Measurements from ENCODE around the gene COL27A1.

The COL27A1 gene

DNA sequence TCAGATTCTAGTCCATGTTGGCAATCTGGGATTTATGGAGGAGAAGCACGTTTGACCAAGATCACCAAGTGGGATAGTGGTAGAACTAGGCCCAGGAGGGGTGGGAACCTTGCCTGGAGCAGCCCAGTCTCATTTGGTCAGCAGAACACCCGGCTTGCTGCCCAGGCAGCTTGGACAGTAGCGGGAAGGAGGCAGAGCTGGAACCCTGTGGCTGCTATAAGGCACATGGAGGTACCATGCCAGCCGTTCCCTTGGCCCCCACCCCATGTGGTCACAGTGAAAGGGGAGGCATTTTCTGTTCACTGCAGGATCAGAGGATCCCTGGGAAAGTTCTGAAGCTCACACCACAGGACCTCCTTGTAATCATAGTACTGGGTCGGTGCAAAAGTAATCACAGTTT is 92.2 kb downstream of the COL27A1 start:
- TF ChIP-seq, protein P1, sequence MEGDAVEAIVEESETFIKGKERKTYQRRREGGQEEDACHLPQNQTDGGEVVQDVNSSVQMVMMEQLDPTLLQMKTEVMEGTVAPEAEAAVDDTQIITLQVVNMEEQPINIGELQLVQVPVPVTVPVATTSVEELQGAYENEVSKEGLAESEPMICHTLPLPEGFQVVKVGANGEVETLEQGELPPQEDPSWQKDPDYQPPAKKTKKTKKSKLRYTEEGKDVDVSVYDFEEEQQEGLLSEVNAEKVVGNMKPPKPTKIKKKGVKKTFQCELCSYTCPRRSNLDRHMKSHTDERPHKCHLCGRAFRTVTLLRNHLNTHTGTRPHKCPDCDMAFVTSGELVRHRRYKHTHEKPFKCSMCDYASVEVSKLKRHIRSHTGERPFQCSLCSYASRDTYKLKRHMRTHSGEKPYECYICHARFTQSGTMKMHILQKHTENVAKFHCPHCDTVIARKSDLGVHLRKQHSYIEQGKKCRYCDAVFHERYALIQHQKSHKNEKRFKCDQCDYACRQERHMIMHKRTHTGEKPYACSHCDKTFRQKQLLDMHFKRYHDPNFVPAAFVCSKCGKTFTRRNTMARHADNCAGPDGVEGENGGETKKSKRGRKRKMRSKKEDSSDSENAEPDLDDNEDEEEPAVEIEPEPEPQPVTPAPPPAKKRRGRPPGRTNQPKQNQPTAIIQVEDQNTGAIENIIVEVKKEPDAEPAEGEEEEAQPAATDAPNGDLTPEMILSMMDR (IDR thresholded peaks at IDR 0.05; ENCODE audit: low read depth, low read length) = no peak
- no peak for DNase-seq (ENCODE audit: extremely low read depth, low read depth)

DNA sequence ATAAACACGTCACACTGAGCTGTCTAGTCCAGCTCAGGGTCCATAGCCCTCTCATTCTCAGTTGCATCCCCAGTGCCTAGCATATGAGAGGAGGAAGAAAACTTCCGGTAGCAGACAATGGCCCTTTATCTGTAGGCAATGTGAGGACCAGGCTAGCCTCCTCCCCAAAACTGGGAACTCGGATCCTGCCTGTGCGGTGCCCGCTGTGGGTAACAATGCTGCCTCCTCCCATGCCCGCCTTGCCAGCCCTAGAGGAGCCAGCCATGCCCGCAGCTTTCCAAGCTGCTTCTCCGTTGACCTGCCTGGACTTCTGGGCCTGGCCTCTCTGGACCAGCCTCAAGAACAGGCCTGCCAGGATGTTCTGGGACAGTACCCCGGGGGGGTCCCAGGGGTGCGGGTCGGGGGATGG is 93.0 kb downstream of the COL27A1 start:
- TF ChIP-seq, protein P1 (IDR thresholded peaks at IDR 0.05; ENCODE audit: low read depth, low read length) = no peak
- DNase-seq (ENCODE audit: extremely low read depth, low read depth) = no peak

DNA sequence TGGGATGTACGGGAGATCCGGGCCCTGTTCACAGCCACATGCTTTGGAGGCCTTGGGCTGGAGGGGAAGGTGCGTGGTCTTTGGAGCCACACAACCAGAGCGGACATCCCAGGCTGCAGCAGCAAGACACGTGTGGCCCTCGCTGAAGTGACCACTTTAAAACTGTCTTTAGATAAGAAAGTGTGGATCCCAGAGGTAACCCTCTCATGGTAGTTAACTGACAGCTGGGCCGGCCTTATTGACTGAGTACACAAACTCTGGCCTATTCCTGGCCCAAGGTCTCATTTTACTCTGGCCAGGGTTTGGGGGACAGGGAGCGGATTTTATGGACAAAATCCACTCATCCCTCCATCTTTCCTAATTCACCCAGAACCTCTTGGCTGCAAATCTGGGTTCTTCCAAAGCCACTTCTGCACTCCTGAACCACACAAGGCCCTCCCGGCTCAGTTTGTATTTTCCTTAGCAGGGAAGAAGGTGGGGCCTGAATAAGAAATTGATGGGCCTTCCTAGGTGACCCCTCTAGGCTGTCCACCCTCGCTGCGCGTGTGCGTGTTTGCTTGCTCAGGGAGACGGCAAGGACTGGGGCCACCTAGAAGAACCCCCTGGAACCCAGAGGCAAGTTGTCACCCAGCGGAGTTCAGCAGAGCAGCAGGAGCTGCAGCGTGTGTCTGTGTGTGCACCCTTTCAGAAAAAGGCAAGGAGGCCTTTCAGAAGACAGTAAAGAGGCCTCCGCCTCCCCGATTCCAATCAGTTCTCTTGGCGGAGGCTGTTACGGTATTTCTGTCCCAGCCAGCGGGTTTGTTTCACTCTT is 94.3 kb downstream of the COL27A1 start:
- DNase-seq (ENCODE audit: extremely low read depth, low read depth) = no peak
- TF ChIP-seq, protein P1 (IDR thresholded peaks at IDR 0.05; ENCODE audit: low read depth, low read length) = no peak

DNA sequence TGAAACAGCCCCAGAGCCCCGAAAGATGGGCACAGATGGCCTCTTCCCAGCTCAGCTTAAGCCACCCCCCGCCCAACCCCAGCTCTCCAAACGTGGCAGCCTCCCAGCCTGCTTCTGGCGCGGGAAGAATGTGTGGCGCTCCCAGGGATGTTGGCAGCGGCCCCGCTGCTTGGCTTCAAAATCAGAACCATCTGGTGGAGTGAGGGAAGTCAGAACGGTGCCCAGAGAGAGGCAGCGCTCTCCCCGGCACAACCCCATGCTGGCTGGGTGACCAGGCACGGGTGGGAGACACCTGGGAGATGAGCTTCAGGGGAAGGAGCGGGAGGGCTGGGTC is 94.9 kb downstream of the COL27A1 start:
- peak; percentile 87 for DNase-seq (ENCODE audit: extremely low read depth, low read depth)
- TF ChIP-seq, protein P1 (IDR thresholded peaks at IDR 0.05; ENCODE audit: low read depth, low read length) = no peak

DNA sequence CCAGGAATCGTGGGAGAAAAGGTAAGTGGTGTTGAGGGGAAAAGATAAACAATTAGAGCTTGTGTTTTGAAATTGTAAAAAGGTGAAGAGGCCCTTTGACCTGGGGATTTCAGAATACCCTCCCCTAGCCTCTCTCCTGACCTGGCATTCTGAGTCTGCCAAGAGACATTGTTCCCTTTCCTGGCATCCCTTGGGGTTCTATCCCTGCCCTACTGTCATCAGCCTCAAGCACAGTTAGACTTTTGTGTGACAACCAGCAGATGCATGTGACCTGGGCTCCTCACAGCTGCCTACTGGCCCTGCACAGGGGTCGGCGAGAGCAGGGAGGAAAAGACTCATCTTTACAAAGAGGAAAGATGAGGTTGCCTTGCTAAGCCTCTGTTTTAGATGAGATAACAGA is 95.3 kb downstream of the COL27A1 start:
- no peak for DNase-seq (ENCODE audit: extremely low read depth, low read depth)
- TF ChIP-seq, protein P1 (IDR thresholded peaks at IDR 0.05; ENCODE audit: low read depth, low read length) = no peak

DNA sequence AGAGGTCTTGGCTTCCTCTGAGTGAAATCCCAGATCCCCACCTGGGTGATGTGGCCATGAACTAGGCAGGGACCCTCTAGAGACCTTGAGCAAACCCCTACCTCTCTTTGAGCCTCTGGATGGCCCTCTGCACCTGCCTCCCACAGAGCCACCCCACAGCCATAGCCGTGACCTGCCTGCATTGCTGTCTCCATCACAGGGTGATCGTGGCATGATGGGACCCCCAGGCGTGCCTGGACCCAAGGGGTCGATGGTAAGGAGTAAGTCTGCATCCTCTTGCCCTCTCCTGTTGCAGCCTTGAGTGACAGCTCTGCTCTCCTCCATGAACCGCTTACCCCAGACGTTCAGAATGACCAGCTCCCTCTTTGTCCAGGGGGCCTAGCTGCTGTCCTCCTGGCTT is 97.1 kb downstream of the COL27A1 start:
- no peak for DNase-seq (ENCODE audit: extremely low read depth, low read depth)
- TF ChIP-seq, protein P1 (IDR thresholded peaks at IDR 0.05; ENCODE audit: low read depth, low read length) = no peak

DNA sequence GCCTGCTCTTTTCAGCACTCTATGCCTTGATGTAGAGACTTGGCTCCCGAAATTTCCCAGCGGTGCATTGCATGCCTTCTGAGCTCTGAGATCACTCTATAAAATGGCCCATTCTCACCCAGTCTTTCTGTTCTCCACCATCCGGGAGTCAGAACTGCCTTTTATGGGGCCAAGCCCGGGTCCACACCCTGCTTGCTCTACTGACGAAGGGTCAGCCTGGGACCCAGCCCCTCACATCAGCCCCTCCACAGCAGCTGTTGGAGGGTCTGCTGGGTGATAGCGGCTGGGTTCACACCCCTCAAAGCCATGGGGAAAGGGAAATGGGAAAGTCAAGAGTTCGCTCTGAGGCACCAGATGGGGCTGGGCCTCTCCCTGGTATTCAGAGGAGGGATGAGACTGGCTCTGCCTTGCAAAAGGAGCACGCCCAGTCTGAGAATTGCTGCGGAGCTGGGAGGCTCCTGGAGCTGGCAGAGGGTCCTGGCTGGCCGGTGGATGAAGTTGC is 101.5 kb downstream of the COL27A1 start:
- TF ChIP-seq, protein P1 (IDR thresholded peaks at IDR 0.05; ENCODE audit: low read depth, low read length) = no peak

More for the DNA sequence above, 101.5 kb downstream of the COL27A1 start:
- no peak for DNase-seq (ENCODE audit: extremely low read depth, low read depth)

All from AG09319 (cell line).